Measurements from ENCODE around the gene EEF1AKMT4.

Gene EEF1AKMT4

GRCh38 chr3:184236033-184236410, 13.4 kb upstream of the EEF1AKMT4 start:
- DNase-seq, result no peak

DNA sequence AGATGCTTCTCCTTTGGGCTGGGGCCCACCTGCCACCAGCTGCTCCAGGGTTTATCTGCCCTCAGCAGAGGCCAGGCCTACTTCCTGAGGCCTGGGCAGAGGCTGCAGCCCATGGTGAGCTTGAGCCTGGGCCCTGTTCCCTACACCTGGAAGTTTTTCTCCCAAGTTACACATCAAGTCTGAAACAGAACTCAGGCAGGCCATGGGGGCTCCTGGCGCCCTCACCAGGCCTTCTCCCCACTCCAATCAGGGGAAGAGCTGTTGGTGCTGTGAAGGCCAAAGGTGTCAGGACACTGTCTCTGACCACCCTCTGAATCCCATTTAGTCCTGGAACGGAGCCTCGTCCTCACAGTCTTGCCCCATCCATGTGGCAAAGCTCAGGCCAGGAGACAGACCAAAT, 12.8 kb upstream of the EEF1AKMT4 start:
- DNase-seq, result no peak

DNA sequence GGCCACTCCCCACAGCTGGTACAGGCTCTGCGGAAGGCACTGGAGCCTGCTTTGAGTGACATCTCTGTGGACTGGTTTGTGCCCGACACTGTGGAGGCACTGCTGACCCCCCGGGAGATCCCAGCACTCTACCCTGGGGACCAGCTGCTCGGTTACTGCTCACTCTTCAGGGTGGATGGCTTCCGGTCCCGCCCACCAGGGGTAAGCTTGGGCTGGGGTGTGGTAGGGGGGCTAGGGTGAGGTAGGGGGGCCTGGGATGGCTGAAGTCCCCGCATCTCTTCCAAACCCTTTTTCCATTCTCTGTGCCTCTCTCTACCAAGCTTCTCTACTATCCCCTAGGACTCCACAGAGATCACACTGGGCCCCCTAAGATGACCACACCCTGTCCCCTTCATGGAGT, 12.3 kb upstream of the EEF1AKMT4 start:
- DNase-seq, result no peak

DNA sequence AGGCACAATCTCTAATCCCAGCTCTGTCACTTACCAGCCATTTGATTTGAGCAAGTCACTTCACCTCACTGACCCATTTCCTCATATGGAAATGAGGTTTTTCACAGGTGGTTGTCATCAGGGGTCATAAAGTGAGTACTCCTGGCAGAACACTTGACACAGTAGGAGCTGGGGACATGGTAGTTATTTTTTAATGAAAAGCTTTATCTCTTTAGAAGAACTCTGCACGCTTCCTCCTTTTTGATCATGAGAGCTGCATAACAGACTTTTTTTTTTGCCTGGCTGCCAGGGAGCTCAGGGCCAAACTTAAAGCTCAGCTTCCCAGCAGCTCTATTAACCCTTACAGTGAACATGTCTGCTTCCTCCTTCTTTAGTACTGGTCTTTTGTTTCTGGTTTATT, 11.7 kb upstream of the EEF1AKMT4 start:
- DNase-seq, result no peak

- no peak for DNase-seq
Observed at GRCh38 chr3:184238246-184238818, 11.1 kb upstream of the EEF1AKMT4 start.

DNA sequence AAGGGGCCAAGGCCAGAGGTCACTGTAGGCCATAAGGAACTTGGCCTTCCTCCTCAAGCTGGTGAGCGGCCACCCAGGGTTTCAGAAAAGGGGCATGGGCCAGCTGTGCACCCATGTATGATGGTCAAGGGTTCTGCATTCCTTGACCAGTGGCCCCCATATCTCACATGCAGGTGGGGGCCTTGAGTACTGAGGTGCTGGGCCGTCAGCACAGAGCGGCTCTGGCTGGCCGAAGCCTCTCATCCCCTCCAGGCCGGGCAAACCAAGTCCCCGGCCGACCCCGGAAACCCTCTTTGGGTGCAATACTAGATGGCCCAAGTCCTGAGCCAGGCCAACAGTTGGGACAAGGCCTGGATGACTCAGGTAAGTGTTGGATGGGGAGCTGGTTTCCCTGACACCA, 10.3 kb upstream of the EEF1AKMT4 start:
- DNase-seq, result no peak

GRCh38 chr3:184239708-184240107, 9.8 kb upstream of the EEF1AKMT4 start:
- no peak for DNase-seq

DNA sequence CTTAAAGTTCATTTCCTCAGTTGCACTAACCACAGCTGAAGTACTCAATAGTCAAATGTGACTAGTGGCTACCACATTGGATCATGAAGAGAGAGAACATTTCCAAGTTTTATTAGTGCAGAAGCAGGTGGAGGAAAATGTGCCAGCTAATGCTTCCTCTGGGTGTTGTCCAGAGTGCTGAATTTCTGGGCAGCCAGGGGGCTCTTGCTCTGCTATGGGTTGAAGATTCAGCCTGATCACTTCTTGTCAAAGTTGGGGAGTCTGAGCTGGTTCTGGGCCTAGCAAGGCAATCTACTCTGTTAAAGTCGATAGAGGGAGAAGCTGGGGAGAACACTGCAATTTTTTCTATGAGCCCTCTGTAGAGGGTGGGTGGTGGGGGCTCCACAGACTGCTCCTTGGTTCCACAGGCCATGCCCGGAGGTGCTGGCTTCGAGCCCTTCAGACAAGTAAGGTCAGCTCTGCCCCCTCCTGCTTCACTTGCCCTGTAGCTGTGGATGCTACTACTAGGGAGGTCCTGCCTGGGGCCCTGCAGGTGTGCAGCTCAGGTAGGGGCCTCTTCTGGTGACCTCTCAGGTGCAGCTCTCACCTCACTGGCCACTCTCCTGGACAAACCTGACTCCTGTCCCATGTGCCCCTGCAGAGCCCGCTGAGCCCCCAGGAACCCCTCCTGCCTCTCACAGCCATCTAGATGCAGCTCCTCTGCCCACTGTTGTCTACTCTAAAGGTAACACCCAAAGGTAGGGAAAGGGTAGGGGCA, 8.9 kb upstream of the EEF1AKMT4 start:
- DNase-seq, result peak; percentile 35

- no peak for DNase-seq
Observed at GRCh38 chr3:184241141-184241446, 8.4 kb upstream of the EEF1AKMT4 start.

DNA sequence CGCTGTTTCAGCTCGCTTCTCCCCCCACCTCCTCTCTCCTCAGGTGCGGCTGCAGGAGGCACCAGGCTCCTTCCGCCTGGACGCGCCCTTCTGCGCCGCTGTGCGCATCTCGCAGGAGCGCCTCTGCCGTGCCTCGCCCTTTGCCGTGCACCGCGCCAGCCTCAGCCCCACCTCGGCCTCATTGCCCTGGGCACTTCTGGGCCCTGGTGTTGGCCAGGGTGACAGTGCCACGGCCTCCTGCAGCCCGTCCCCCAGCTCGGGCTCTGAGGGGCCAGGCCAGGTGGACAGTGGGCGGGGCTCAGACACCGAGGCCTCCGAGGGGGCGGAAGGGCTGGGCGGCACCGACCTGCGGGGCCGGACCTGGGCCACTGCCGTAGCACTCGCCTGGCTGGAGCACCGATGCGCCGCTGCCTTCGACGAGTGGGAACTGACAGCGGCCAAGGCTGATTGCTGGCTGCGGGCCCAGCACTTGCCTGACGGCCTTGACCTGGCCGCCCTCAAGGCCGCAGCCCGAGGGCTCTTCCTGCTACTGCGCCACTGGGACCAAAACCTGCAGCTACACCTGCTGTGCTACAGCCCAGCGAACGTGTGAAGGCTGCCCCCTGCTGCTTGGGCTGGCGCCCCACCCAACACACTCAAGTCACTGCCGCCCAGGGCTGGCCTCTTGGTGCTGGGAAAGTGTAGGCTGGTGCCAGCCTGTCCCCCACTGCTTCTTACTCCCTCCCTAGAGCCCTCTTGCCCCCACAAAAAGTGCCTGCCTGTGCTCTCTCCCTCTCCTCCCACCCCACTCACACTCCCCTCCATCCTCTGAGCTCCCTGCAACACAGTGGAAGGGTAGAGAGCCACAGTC, 7.8 kb upstream of the EEF1AKMT4 start:
- no peak for DNase-seq

GRCh38 chr3:184242297-184242685, 7.2 kb upstream of the EEF1AKMT4 start:
- DNase-seq, result no peak

- peak; percentile 78 for DNase-seq
Observed at GRCh38 chr3:184248454-184249411, 739 bp upstream of the EEF1AKMT4 start, which contains the start of gene ALG3. Gene ALG3 (minus strand): TSS chr3:184248962. CDS start chr3:184248940, 22 bp downstream.

GRCh38 chr3:184250167-184250828, 826 bp downstream of the EEF1AKMT4 start:
- DNase-seq, result peak; percentile 83

- DNase-seq, result peak; percentile 51
Observed at GRCh38 chr3:184255291-184256039, 6.0 kb downstream of the EEF1AKMT4 start.

DNA sequence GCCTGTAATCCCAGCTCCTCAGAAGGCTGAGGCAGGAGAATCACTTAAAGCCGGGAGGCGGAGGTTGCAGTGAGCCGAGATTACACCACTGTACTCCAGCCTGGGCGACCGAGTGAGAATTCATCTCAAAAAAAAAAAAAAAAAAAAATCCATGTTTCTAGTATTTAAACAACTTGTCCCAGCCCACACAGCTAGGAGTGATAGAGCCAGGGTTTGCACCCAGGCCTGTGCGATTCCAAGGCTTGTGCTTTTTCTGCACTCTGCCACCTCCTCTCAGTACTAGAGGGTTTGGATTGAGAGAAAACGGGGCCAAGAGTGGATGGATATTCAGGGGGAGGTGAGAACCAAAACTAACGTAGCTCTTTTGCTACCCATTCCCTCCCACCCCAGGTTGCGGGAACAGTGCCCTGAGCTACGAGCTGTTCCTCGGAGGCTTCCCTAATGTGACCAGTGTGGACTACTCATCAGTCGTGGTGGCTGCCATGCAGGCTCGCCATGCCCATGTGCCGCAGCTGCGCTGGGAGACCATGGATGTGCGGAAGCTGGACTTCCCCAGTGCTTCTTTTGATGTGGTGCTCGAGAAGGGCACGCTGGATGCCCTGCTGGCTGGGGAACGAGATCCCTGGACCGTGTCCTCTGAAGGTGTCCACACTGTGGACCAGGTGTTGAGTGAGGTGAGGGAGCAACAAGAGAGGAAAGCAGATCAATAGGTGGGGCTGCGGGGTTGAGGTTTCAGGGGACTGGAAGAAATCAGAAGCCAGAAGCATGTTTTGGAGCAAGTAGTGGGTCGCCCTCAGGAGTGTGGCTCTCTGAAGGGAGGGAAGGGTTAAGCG, 7.8 kb downstream of the EEF1AKMT4 start:
- no peak for DNase-seq

GRCh38 chr3:184258926-184259325, 9.5 kb downstream of the EEF1AKMT4 start:
- DNase-seq, result no peak

- DNase-seq, result no peak
Observed at GRCh38 chr3:184259396-184259877, 10.0 kb downstream of the EEF1AKMT4 start.

- DNase-seq, result no peak
Observed at GRCh38 chr3:184259878-184260723, 10.6 kb downstream of the EEF1AKMT4 start.

DNA sequence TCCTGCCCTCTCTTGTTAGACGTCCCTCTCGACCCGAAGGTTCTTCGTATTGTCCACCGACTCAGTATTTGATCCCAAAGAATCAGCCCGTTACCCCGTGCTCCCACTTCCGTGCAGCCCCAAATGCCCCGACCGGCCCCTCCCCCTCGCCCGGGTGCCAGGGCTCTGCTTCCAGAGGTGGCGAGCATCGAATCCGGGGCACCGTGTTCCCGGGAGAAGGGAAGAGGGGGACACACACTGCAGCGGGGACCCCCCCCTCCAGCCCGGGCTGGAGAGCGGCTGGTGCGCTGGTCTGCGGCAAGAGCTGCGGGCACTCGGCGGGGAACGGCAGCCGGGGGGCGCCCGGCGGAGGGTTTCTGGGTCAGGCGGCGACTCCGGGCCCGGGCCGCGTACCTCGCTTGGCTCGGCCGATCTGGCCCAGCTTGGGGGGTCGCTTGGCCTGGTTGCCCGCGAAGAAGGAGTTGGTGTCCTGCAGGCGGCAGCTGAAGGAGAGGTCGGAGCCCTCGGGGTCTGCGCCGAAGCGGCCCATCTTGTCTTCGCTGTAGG, 11.3 kb downstream of the EEF1AKMT4 start:
- no peak for DNase-seq
